GM12878 (cell line): ENCODE data around the gene ASB2. TPM values are rescaled to one million over a fixed set of nuclear protein-coding genes. Genes with fewer than 3 reads are reported as not detected.

ENCODE experiments used
- ATAC-seq: fragments of 200-7000 bp; cut with Tn5 transposase; 3 replicates; pipeline ENCODE4 v1.9.1; 2020; ENCODE audit warnings: mild to moderate bottlenecking, moderate library complexity
- BruUV-seq: library from RNA; stranded (reverse); fragments of 400-500 nt; replicated peaks from 2 replicates; lab custom pipeline; 2021; lab: Mats Ljungman, UMichigan
- CTCF ChIA-PET: fragments of 300-600 bp; sonication (Branson Sonifier 250); formaldehyde crosslinking; extraction: SDS; loops from one replicate; lab custom pipeline; 2021; ENCODE audit warnings: inconsistent platforms; lab: Yijun Ruan, JAX
- POLR2A ChIA-PET: fragments of 350-600 bp; formaldehyde crosslinking; extraction: SDS; loops from one replicate; lab custom pipeline; 2021; ENCODE audit warnings: inconsistent platforms; lab: Charles Lee
- RAD21 ChIA-PET: fragments of 300-600 bp; sonication (Branson Sonifier 250); formaldehyde crosslinking; loops from one replicate; lab custom pipeline; 2023; ENCODE audit warnings: antibody characterized with exemption; ENCODE audit not compliant: unreplicated experiment; lab: Charles Lee
- SMC1A ChIA-PET: fragments of 300-600 bp; sonication (Branson Sonifier 250); formaldehyde crosslinking; loops from one replicate; lab custom pipeline; 2023; ENCODE audit not compliant: unreplicated experiment, uncharacterized antibody; lab: Charles Lee
- DNase-seq: peaks from one replicate; pipeline ENCODE4 v3.0.0-alpha.2; 2011; ENCODE audit warnings: low read depth, low spot score
- FAIRE-seq: peaks from 3 replicates; lab custom pipeline; 2011; peaks lifted over from hg19 to GRCh38; lab: Jason Lieb, UNC
- H2AFZ ChIP-seq: 2 replicates; pipeline ENCODE4 v1.6.0; 2011; ENCODE audit warnings: low read depth, low read length, control low read depth; ENCODE audit not compliant: control insufficient read depth
- H3K27ac ChIP-seq: 2 replicates; pipeline ENCODE4 v1.5.1; 2011; ENCODE audit warnings: control low read depth; ENCODE audit not compliant: control insufficient read depth, insufficient read depth
- H3K27me3 ChIP-seq, 2 experiments: replicated peaks in 1 of 2; 2 replicates each; pipeline versions ENCODE4 v1.6.0 to v1.6.1; 2011; ENCODE audit warnings: low read length in 1 of 2; ENCODE audit not compliant: control insufficient read depth in 2 of 2, insufficient read depth in 2 of 2
- H3K36me3 ChIP-seq, 2 experiments: 2 replicates each; pipeline ENCODE4 v1.5.1; 2011; ENCODE audit warnings: low read length in 1 of 2; ENCODE audit not compliant: control insufficient read depth in 2 of 2, insufficient read depth in 2 of 2
- H3K4me1 ChIP-seq: 2 replicates; pipeline ENCODE4 v1.6.1; 2011; ENCODE audit warnings: mild to moderate bottlenecking, low read length, moderate library complexity, mixed read lengths; ENCODE audit not compliant: control insufficient read depth, insufficient read depth
- H3K4me2 ChIP-seq: 2 replicates; pipeline ENCODE4 v1.6.0; 2011; ENCODE audit warnings: control low read depth; ENCODE audit not compliant: control insufficient read depth, insufficient read depth
- H3K4me3 ChIP-seq: fragments of 200-600 bp; sonication (generic); 2 replicates; pipeline ENCODE4 v1.5.1; 2016
- H3K79me2 ChIP-seq: 2 replicates; pipeline ENCODE4 v1.6.0; 2011; ENCODE audit warnings: low read length; ENCODE audit not compliant: control insufficient read depth, insufficient read depth
- H3K9ac ChIP-seq: 2 replicates; pipeline ENCODE4 v1.8.0; 2011; ENCODE audit warnings: low read length, control low read depth, mixed read lengths; ENCODE audit not compliant: control insufficient read depth, insufficient read depth
- H3K9me3 ChIP-seq: replicated peaks from 3 replicates; pipeline ENCODE4 v1.5.1; 2011; ENCODE audit warnings: mild to moderate bottlenecking, low read length; ENCODE audit not compliant: control insufficient read depth, insufficient read depth
- H4K20me1 ChIP-seq: 2 replicates; pipeline ENCODE4 v1.6.0; 2011; ENCODE audit not compliant: control insufficient read depth, insufficient read depth
- BACH1 ChIP-seq: fragments of 450-650 bp; IDR thresholded peaks from 2 replicates; pipeline ENCODE4 v1.6.1; 2017; ENCODE audit warnings: mild to moderate bottlenecking, borderline replicate concordance
- EED ChIP-seq: sonication (generic); IDR thresholded peaks from 2 replicates; pipeline ENCODE4 v1.6.1; 2016; ENCODE audit warnings: antibody characterized with exemption, low read depth
- HDGF ChIP-seq: fragments of 450-650 bp; IDR thresholded peaks from 2 replicates; pipeline ENCODE4 v1.6.1; 2016; ENCODE audit warnings: antibody characterized with exemption
- MEF2A ChIP-seq: IDR thresholded peaks from 2 replicates; pipeline ENCODE4 v1.6.1; 2011; ENCODE audit warnings: low read depth, mild to moderate bottlenecking, low read length, moderate library complexity; ENCODE audit not compliant: insufficient read depth
- NFYB ChIP-seq: IDR thresholded peaks from 2 replicates; pipeline ENCODE4 v1.6.1; 2011; ENCODE audit warnings: low read depth, mild to moderate bottlenecking, low read length, improper control_type of control experiment, moderate library complexity; ENCODE audit not compliant: insufficient read depth
- PAX8 ChIP-seq: fragments of 450-650 bp; IDR thresholded peaks from 2 replicates; pipeline ENCODE4 v1.6.1; 2017; ENCODE audit warnings: mild to moderate bottlenecking, moderate library complexity
- SP1 ChIP-seq: IDR thresholded peaks from one replicate; pipeline ENCODE4 v1.6.1; 2011; ENCODE audit warnings: low read depth, low read length
- TCF3 ChIP-seq: IDR thresholded peaks from 2 replicates; pipeline ENCODE4 v1.6.1; 2012; ENCODE audit warnings: low read depth, mild to moderate bottlenecking, low read length, borderline replicate concordance; ENCODE audit not compliant: insufficient read depth
- TCF7 ChIP-seq: IDR thresholded peaks from 2 replicates; pipeline ENCODE4 v1.6.1; 2014; ENCODE audit warnings: antibody characterized with exemption, borderline replicate concordance
- ZNF592 ChIP-seq: fragments of 450-650 bp; IDR thresholded peaks from 2 replicates; pipeline ENCODE4 v1.6.1; 2017; ENCODE audit warnings: mild to moderate bottlenecking, moderate library complexity
- WGBS: methylation state at CpG from one replicate; pipeline ENCODE4 v1.1.6; 2016; ENCODE audit warnings: low lambda C conversion rate; ENCODE audit not compliant: insufficient replicate concordance, insufficient coverage; ENCODE audit errors: missing lambda C conversion rate; 5-methylcytosine and 5-hydroxymethylcytosine counted together
- in situ Hi-C: fragments of 300-500 bp; cut with MboI; formaldehyde crosslinking; loops from 9 replicates; pipeline ENCODE4 v1.14.3; 2018; ENCODE audit warnings: mixed read lengths
- intact Hi-C: fragments of 100-400 bp; cut with micrococcal nuclease; formaldehyde crosslinking; loops from one replicate; pipeline ENCODE4 v1.14.2; 2022; ENCODE audit not compliant: unreplicated experiment
- polyA plus RNA-seq, 11 experiments: library from polyadenylated mRNA; depleted of rRNA in 4 of 11; unstranded in 6 of 11; stranded (reverse) in 5 of 11; fragments of >200 nt; fragmentation: Nextera tagmentation in 4 of 11; fragmentation: Illumina TruSeq in 1 of 11; extraction: Ambion mirVana in 4 of 11; extraction: Trizol in 1 of 11; gene quantifications; 1 replicate in 1 of 11; 2 replicates in 10 of 11; pipeline versions ENCODE4 v1.2.1 to v1.2.3, GENCODE V29; 2011 to 2016; ENCODE audit warnings: inconsistent platforms in 2 of 11, missing spikeins in 2 of 11, low read depth in 1 of 11
- total RNA-seq, 4 experiments: library from RNA; depleted of rRNA in 3 of 4; stranded (reverse); fragments of >200 nt in 3 of 4; fragmentation: Illumina TruSeq in 1 of 4; extraction: Trizol in 1 of 4; gene quantifications; 2 replicates each; pipeline versions ENCODE4 v1.2.1 to v1.2.3, GENCODE V29; 2013 to 2021
- TF ChIP-seq, protein P1 (sequence below): fragments of 450-650 bp; IDR thresholded peaks from 2 replicates; pipeline ENCODE4 v1.6.1; 2018; ENCODE audit warnings: borderline replicate concordance, mild to moderate bottlenecking; ENCODE audit not compliant: partially characterized antibody

Gene ASB2
- total and polyA plus RNA-seq, 10 of the 15 experiments (the other 5 are each of a cell fraction or from before 2014, with no cell fraction given), result 3.0 to 54.8 (median 33.5) TPM

DNA sequence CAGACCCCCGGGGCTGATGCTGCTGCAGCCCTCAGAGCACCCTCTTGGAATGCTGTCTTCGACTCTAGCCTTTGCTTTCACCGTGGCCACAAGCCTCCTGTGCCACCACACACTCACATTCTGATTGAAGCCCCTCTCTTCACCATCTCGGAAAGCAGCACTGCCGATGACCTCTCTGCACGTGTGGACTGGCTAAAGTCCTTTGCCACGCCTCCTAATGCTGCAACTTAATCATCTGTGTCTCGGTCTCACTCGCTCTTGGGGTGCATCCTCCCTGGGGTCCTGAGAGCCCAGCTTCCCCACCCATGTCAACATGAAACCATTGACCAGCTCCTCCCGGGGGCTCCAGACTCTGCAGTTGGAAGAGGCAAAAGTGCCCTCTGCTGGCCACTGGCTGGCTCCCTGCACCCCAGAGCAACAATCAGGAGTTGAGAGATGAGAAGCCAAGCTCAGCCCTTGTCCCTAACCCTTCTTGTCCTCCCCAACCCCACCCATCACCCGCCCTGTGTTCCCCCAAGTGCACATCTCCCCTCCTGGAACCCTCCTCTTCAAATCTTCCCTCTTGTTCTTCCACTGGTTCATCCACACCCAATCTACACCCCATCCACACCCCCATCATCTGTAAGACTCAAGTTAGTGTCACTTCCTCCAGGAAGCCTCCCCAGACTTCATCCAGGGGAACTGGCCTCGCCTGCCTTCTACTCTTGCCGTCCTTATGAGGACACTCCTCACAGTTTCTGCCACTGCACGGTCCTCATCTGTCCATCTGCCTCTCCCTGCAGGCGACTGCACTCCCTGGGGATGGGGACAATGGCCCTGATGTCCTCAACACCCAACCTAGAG is 72.8 kb downstream of the ASB2 start (continued):
- TF ChIP-seq MEF2A (no peak), HDGF (no peak), TCF3 (no peak), TCF7 (no peak)
- TF ChIP-seq, protein P1, sequence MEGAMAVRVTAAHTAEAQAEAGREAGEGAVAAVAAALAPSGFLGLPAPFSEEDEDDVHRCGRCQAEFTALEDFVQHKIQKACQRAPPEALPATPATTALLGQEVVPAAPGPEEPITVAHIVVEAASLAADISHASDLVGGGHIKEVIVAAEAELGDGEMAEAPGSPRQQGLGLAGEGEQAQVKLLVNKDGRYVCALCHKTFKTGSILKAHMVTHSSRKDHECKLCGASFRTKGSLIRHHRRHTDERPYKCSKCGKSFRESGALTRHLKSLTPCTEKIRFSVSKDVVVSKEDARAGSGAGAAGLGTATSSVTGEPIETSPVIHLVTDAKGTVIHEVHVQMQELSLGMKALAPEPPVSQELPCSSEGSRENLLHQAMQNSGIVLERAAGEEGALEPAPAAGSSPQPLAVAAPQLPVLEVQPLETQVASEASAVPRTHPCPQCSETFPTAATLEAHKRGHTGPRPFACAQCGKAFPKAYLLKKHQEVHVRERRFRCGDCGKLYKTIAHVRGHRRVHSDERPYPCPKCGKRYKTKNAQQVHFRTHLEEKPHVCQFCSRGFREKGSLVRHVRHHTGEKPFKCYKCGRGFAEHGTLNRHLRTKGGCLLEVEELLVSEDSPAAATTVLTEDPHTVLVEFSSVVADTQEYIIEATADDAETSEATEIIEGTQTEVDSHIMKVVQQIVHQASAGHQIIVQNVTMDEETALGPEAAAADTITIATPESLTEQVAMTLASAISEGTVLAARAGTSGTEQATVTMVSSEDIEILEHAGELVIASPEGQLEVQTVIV, result no peak
- TF ChIP-seq, all 136 proteins: peak for 2

GRCh38 chr14:93902619-93903307 is 73.6 kb downstream of the ASB2 start:
- ChIA-PET CTCF (interaction anchor here (0.7 to 3.6 kb wide), 2 partner anchors 17 to 248 kb away, joined by 4 to 17 read pairs; no protein-coding TSS in a partner anchor), RAD21 (no interaction called here), POLR2A (no interaction called here), SMC1A (no interaction called here)
- Histone ChIP-seq H2AFZ (no peak overlapping the region), H3K27me3 (peaks cover 0 to 3% of the 10 kb centered on the region in 2 experiments; a peak in 2 of 4 replicates), H3K4me1 (no peaks in the 10 kb centered on the region), H3K9me3 (no peaks in the 10 kb centered on the region), H3K4me3 (no peak overlapping the region), H3K4me2 (no peak overlapping the region), H3K36me3 (no peaks in the 10 kb centered on the region), H3K79me2 (no peaks in the 10 kb centered on the region), H3K9ac (no peak overlapping the region), H3K27ac (no peak overlapping the region), H4K20me1 (no peaks in the 10 kb centered on the region)
- intact Hi-C loops (no loop called here), in situ Hi-C loops (no loop called here)
- BruUV-seq, result no TSS peak
- no peak for ATAC-seq
- 50% methylated on average over 13 of the region's 13 CpGs for WGBS
- no peak for FAIRE-seq
- no peak for DNase-seq
- TF ChIP-seq PAX8, result no peak
- TF ChIP-seq BACH1, result no peak
- no peak for TF ChIP-seq ZNF592
- no peak for TF ChIP-seq SP1
- no peak for TF ChIP-seq NFYB
- TF ChIP-seq, protein P1, result no peak
- no peak for TF ChIP-seq EED
